ENCODE data around the gene DSN1. TPM values are rescaled to one million over a fixed set of nuclear protein-coding genes. Genes with fewer than 3 reads are reported as not detected.

Gene DSN1
- total RNA-seq, 2 experiments from 2014 or later: 33.5 to 35.3 TPM

GRCh38 chr20:36792422-36792821 is 18.9 kb upstream of the DSN1 start:
- Mint-ChIP-seq H3K4me1 (no peaks in the 10 kb centered on the region), H3K27me3 (no peaks in the 10 kb centered on the region), H3K27ac (no peak overlapping the region), H3K4me3 (no peak overlapping the region), H3K36me3 (ENCODE audit: low read depth) (no peaks in the 10 kb centered on the region), H3K9me3 (no peaks in the 10 kb centered on the region)
- peak; percentile 23 for DNase-seq
- CTCF ChIA-PET: interaction anchor here (0.6 to 3.8 kb wide), 4 partner anchors 10 to 713 kb away, joined by 3 to 10 read pairs (median 4); no protein-coding TSS in a partner anchor
- POLR2A ChIA-PET: no interaction called here

DNA sequence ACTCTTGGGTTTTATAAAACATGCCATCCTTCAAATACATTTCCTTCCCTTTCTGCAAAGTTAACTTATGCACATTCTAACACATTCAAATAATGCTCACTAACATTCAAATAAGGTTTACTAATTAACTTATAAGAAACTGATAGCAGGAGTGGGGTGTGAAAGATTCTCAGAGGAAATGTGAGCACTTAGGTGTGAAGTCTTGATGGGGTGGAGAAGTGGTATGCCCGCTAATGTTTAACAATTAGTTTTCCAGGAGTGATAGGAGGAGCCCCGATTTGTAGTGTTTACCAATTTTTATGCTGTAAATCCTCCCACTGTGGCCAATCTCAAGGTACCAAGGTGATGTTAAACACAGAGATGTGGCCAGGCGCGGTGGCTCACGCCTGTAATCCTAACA is 18.3 kb upstream of the DSN1 start:
- DNase-seq: no peak
- CTCF ChIA-PET: interaction anchor here (0.6 to 3.8 kb wide), 2 partner anchors 17 to 712 kb away, joined by 3 to 10 read pairs; no protein-coding TSS in a partner anchor
- Mint-ChIP-seq H3K4me1 (no peaks in the 10 kb centered on the region), H3K4me3 (no peak overlapping the region), H3K27ac (no peak overlapping the region), H3K9me3 (no peaks in the 10 kb centered on the region), H3K36me3 (ENCODE audit: low read depth) (no peaks in the 10 kb centered on the region), H3K27me3 (no peaks in the 10 kb centered on the region)
- POLR2A ChIA-PET: no interaction called here

DNA sequence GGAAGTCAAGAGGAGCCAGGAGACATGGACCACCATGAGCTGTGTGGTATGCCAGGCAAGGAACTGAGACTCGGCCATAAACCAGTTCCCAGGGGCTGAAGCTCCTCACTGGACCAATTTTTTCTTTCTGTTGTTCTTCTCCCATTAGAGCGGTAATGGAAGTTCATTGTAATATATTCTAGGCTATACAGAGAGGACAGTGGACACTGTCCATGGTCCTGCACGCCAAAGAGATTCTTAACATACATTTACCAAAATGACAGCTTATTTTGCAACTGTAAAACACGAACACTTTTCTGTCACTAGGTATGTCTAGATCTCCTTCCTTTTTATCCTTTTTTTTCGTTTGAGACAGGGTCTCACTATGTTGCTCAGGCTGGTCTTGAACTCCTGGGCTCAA is 13.1 kb upstream of the DSN1 start:
- ChIA-PET CTCF (interaction anchor here (0.8 to 1.7 kb wide), 3 partner anchors 13 to 32 kb away, joined by 3 to 5 read pairs (median 3); partner anchors contain the start of gene DSN1), POLR2A (no interaction called here)
- no peaks in the 10 kb centered on the region for H3K4me1 Mint-ChIP-seq
- no peak overlapping the region for H3K4me3 Mint-ChIP-seq
- no peaks in the 10 kb centered on the region for H3K9me3 Mint-ChIP-seq
- no peak for DNase-seq
- no peak overlapping the region for H3K27ac Mint-ChIP-seq
- H3K27me3 Mint-ChIP-seq: no peaks in the 10 kb centered on the region
- no peaks in the 10 kb centered on the region for H3K36me3 Mint-ChIP-seq (ENCODE audit: low read depth)

DNA sequence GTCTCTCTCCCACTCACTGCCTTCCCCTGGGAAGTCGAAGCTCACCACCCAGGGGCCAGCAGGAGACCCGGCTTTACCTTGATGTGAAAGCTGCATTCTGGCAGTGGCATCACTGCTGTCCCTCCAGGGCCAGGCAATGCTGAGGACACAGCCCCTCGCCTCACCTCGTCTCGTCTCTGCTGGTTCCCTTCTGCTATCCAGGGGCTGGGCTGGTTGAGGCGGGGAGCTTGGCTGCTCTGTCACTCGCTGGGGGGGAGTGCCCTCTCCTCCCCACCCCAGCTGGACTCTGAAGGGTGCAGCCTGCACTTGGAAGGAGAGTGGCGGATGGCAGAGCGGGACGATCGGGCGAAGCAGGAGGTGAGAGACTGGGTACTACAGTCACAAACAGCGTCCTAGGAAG is 12.7 kb upstream of the DSN1 start:
- H3K27me3 Mint-ChIP-seq: no peaks in the 10 kb centered on the region
- H3K4me1 Mint-ChIP-seq: no peaks in the 10 kb centered on the region
- no peak overlapping the region for H3K4me3 Mint-ChIP-seq
- no peak overlapping the region for H3K27ac Mint-ChIP-seq
- no peaks in the 10 kb centered on the region for H3K9me3 Mint-ChIP-seq
- H3K36me3 Mint-ChIP-seq (ENCODE audit: low read depth): no peaks in the 10 kb centered on the region
- DNase-seq: no peak
- POLR2A ChIA-PET: no interaction called here
- CTCF ChIA-PET: interaction anchor here (0.8 to 1.7 kb wide), 3 partner anchors 12 to 32 kb away, joined by 3 to 5 read pairs (median 3); partner anchors contain the start of gene DSN1

GRCh38 chr20:36785308-36785707 is 11.7 kb upstream of the DSN1 start:
- H3K4me1 Mint-ChIP-seq: no peaks in the 10 kb centered on the region
- no peak overlapping the region for H3K27ac Mint-ChIP-seq
- POLR2A ChIA-PET: no interaction called here
- CTCF ChIA-PET: interaction anchor here (1.7 kb wide), 1 partner anchor 16 kb away, joined by 3 read pairs; no protein-coding TSS in a partner anchor
- no peak for DNase-seq
- H3K27me3 Mint-ChIP-seq: no peaks in the 10 kb centered on the region
- no peak overlapping the region for H3K4me3 Mint-ChIP-seq
- no peaks in the 10 kb centered on the region for H3K36me3 Mint-ChIP-seq (ENCODE audit: low read depth)
- no peaks in the 10 kb centered on the region for H3K9me3 Mint-ChIP-seq

GRCh38 chr20:36784900-36785299 is 11.3 kb upstream of the DSN1 start:
- Mint-ChIP-seq H3K4me1 (no peaks in the 10 kb centered on the region), H3K36me3 (ENCODE audit: low read depth) (no peaks in the 10 kb centered on the region), H3K9me3 (no peaks in the 10 kb centered on the region), H3K27ac (no peak overlapping the region), H3K4me3 (no peak overlapping the region), H3K27me3 (no peaks in the 10 kb centered on the region)
- DNase-seq: no peak
- CTCF ChIA-PET: interaction anchor here (1.0 kb wide), 1 partner anchor 11 kb away, joined by 3 read pairs; the partner anchor contains the start of gene DSN1
- POLR2A ChIA-PET: no interaction called here

DNA sequence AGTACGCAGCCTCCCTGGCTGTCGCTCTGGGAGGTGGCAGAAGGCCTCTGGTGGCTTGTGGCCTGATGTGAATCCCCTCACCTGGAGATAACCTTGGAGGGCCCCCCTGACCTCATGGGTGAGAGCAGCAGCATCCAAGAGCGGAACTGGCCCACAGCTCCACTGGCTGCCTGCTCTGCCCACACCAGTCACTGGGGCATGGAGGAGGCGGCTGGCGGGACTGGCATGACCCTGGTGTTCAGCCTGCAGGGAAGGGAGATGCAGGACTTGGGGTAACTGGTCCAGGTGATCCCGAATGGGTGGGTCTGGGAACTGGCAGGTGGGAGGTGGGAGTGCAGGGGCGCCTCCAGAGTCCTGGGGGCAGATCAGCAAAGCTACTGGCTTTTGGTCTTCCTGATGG is 10.6 kb upstream of the DSN1 start:
- H3K4me1 Mint-ChIP-seq: no peaks in the 10 kb centered on the region
- ChIA-PET CTCF (interaction anchor here (1.0 kb wide), 1 partner anchor 11 kb away, joined by 3 read pairs; the partner anchor contains the start of gene DSN1), POLR2A (no interaction called here)
- DNase-seq: no peak
- no peak overlapping the region for H3K4me3 Mint-ChIP-seq
- no peaks in the 10 kb centered on the region for H3K9me3 Mint-ChIP-seq
- peaks cover under 1% of the 10 kb centered on the region for H3K27me3 Mint-ChIP-seq
- H3K27ac Mint-ChIP-seq: no peak overlapping the region
- H3K36me3 Mint-ChIP-seq (ENCODE audit: low read depth): no peaks in the 10 kb centered on the region

DNA sequence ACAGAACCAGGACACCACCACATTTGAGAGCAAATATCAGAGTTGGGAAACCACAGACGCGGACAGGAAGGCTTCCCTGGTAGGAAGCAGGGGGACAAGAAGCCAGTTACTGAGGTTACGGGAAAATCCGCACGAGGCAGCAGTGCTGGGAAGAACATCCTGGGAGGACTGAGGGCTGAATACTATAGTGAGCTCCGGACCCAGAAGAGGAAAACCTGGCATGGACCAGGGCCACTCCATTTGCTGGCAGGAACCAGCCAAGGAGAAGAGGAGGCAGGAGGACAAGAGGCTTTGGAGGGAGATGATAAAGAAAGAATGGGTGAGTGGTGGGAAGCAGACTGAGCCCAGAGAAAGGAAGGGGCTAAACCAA is 6.1 kb upstream of the DSN1 start:
- no peak overlapping the region for H3K27ac Mint-ChIP-seq
- CTCF ChIA-PET: no interaction called here
- H3K36me3 Mint-ChIP-seq (ENCODE audit: low read depth): no peaks in the 10 kb centered on the region
- DNase-seq: no peak
- H3K4me1 Mint-ChIP-seq: peaks cover 5% of the 10 kb centered on the region
- POLR2A ChIA-PET: no interaction called here
- H3K9me3 Mint-ChIP-seq: no peaks in the 10 kb centered on the region
- H3K27me3 Mint-ChIP-seq: peaks cover 2% of the 10 kb centered on the region
- no peak overlapping the region for H3K4me3 Mint-ChIP-seq

GRCh38 chr20:36778831-36779655 is 5.5 kb upstream of the DSN1 start:
- no peak overlapping the region for H3K4me3 Mint-ChIP-seq
- no peaks in the 10 kb centered on the region for H3K36me3 Mint-ChIP-seq (ENCODE audit: low read depth)
- ChIA-PET CTCF (interaction anchor here (0.5 kb wide), 1 partner anchor 175 kb away, joined by 5 read pairs; no protein-coding TSS in a partner anchor), POLR2A (no interaction called here)
- peaks cover 2% of the 10 kb centered on the region for H3K27me3 Mint-ChIP-seq
- no peaks in the 10 kb centered on the region for H3K9me3 Mint-ChIP-seq
- H3K4me1 Mint-ChIP-seq: peaks cover 5% of the 10 kb centered on the region
- peak overlapping the region; percentile 16 for H3K27ac Mint-ChIP-seq
- no peak for DNase-seq

DNA sequence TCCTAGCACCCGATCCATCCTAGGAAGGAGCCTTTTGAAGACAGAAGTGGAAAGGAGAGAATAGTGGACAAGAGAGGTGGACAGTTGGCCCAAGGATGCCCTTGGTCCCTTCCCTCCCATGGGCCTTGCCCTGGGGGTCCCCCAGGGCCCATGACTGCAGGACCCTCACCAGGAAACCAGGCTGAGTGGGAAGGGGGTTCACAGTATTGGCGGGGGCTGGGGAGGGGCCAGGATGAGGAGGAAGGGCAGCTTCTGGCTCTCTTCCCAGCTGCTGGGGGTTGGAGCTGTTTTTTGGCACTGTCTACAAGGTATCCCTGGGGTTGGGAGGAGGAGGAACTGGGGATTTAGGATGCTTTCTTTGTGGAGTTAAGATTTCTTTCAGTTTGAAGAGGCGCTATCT is 4.0 kb upstream of the DSN1 start:
- Mint-ChIP-seq H3K9me3 (no peaks in the 10 kb centered on the region), H3K27ac (no peak overlapping the region), H3K27me3 (peaks cover 2% of the 10 kb centered on the region), H3K4me3 (no peak overlapping the region), H3K4me1 (peaks cover 14% of the 10 kb centered on the region), H3K36me3 (ENCODE audit: low read depth) (peaks cover 3% of the 10 kb centered on the region)
- ChIA-PET POLR2A (no interaction called here), CTCF (interaction anchor here (1.3 to 1.4 kb wide), 2 partner anchors 31 to 79 kb away, joined by 3 read pairs; no protein-coding TSS in a partner anchor)
- DNase-seq: no peak

- no peak overlapping the region for H3K27ac Mint-ChIP-seq
- ChIA-PET POLR2A (no interaction called here), CTCF (interaction anchor here (0.6 to 1.4 kb wide), 5 partner anchors 32 to 945 kb away, joined by 3 to 4 read pairs (median 3); no protein-coding TSS in a partner anchor)
- peaks cover 18% of the 10 kb centered on the region for H3K4me1 Mint-ChIP-seq
- peaks cover 2% of the 10 kb centered on the region for H3K27me3 Mint-ChIP-seq
- H3K9me3 Mint-ChIP-seq: no peaks in the 10 kb centered on the region
- no peak overlapping the region for H3K4me3 Mint-ChIP-seq
- no peak for DNase-seq
- H3K36me3 Mint-ChIP-seq (ENCODE audit: low read depth): peaks cover 4% of the 10 kb centered on the region
These were observed 3.6 kb upstream of the DSN1 start for GRCh38 chr20:36777167-36777566.

DNA sequence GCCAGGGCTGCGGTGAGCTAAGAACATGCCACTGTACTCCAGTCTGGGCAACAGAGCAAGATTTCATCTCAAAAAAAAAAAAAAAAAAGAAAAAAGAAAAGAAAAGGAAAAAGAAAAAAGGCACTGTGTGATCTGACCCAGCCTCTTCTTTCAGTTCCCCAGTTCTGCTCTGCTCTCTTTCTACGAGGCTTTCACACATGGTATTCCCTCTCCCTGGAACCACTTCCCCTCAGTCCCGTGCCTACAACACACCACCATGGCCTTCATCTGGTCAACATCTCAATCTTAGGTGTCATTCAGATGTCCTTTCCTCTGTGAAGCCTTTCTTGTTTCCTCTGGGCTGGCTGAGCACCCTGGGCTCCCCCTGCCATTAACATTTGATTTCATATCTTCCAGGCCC is 2.3 kb upstream of the DSN1 start:
- POLR2A ChIA-PET: no interaction called here

GRCh38 chr20:36775196-36775595 is 1.6 kb upstream of the DSN1 start:
- no peaks in the 10 kb centered on the region for H3K9me3 Mint-ChIP-seq
- no peak for DNase-seq
- H3K27me3 Mint-ChIP-seq: peaks cover 2% of the 10 kb centered on the region
- peaks cover 35% of the 10 kb centered on the region for H3K4me1 Mint-ChIP-seq
- H3K36me3 Mint-ChIP-seq (ENCODE audit: low read depth): peaks cover 7% of the 10 kb centered on the region
- CTCF ChIA-PET: interaction anchor here (1.0 to 2.4 kb wide), 3 partner anchors 9 to 40 kb away, joined by 6 to 16 read pairs (median 10); no protein-coding TSS in a partner anchor
- H3K4me3 Mint-ChIP-seq: peak overlapping the region; percentile 88
- H3K27ac Mint-ChIP-seq: peak overlapping the region; percentile 79
- POLR2A ChIA-PET: no interaction called here

More for the DNA sequence above, 2.3 kb upstream of the DSN1 start:
- Mint-ChIP-seq H3K36me3 (ENCODE audit: low read depth) (peaks cover 4% of the 10 kb centered on the region), H3K4me1 (peaks cover 30% of the 10 kb centered on the region), H3K27me3 (peaks cover 2% of the 10 kb centered on the region), H3K9me3 (no peaks in the 10 kb centered on the region), H3K27ac (no peak overlapping the region), H3K4me3 (no peak overlapping the region)
- DNase-seq: no peak
- CTCF ChIA-PET: no interaction called here

Measured in activated CD4-positive, alpha-beta T cell treated with anti-CD3 and anti-CD28 coated beads, Interleukin-2, amount 10 ng/mL, durations not matched to agents 7 days and 5 days (primary cell).